Ramos (cell line): ENCODE measurements around the gene SCARB1.

Experiments used
- in situ Hi-C: fragments of 300-500 bp; cut with MboI; formaldehyde crosslinking; loops from one replicate; pipeline ENCODE4 v1.14.3; 2022; ENCODE audit warnings: low sequenced_read_pairs; ENCODE audit not compliant: unreplicated experiment

Gene SCARB1

GRCh38 chr12:124828264-124829007, 35.2 kb downstream of the SCARB1 start:
- in situ Hi-C loops, result no loop called here

- in situ Hi-C loops, result no loop called here
Observed at GRCh38 chr12:124827588-124828184, 36.0 kb downstream of the SCARB1 start.

GRCh38 chr12:124824195-124824594, 39.5 kb downstream of the SCARB1 start:
- in situ Hi-C loops, result no loop called here

- in situ Hi-C loops, result no loop called here
Observed at GRCh38 chr12:124823272-124823970, 40.2 kb downstream of the SCARB1 start.

- in situ Hi-C loops, result no loop called here
Observed at GRCh38 chr12:124822218-124822617, 41.4 kb downstream of the SCARB1 start.

GRCh38 chr12:124821252-124822200, 42.1 kb downstream of the SCARB1 start:
- in situ Hi-C loops, result no loop called here

- in situ Hi-C loops, result no loop called here
Observed at GRCh38 chr12:124820199-124820598, 43.5 kb downstream of the SCARB1 start.

- in situ Hi-C loops, result no loop called here
Observed at GRCh38 chr12:124819525-124819924, 44.1 kb downstream of the SCARB1 start.

GRCh38 chr12:124819080-124819479, 44.6 kb downstream of the SCARB1 start:
- in situ Hi-C loops, result no loop called here

GRCh38 chr12:124817076-124818000, 46.3 kb downstream of the SCARB1 start:
- in situ Hi-C loops, result no loop called here

GRCh38 chr12:124816295-124816854, 47.3 kb downstream of the SCARB1 start:
- in situ Hi-C loops, result no loop called here

GRCh38 chr12:124814741-124815613, 48.7 kb downstream of the SCARB1 start:
- in situ Hi-C loops, result no loop called here

GRCh38 chr12:124813782-124814181, 49.9 kb downstream of the SCARB1 start:
- in situ Hi-C loops, result no loop called here

- in situ Hi-C loops, result no loop called here
Observed at GRCh38 chr12:124812979-124813378, 50.7 kb downstream of the SCARB1 start.

GRCh38 chr12:124812356-124812755, 51.3 kb downstream of the SCARB1 start:
- in situ Hi-C loops, result no loop called here

- in situ Hi-C loops, result no loop called here
Observed at GRCh38 chr12:124811633-124812032, 52.0 kb downstream of the SCARB1 start.

- in situ Hi-C loops, result no loop called here
Observed at GRCh38 chr12:124809878-124810277, 53.8 kb downstream of the SCARB1 start.

GRCh38 chr12:124809391-124809790, 54.3 kb downstream of the SCARB1 start:
- in situ Hi-C loops, result no loop called here
